Activated naive CD8-positive, alpha-beta T cell treated with anti-CD3 and anti-CD28 coated beads, Interleukin-2, amount 50 U/mL, for 16 hours (primary cell): Measurements from ENCODE around the gene PLPPR3.
"Not testable (repeated sequence)": the region's sequence is repeated elsewhere in the genome, so short reads cannot be mapped to it uniquely, and the experiment has no call there.

ENCODE experiments used
- DNase-seq: peaks from one replicate; pipeline ENCODE4 v3.0.0-alpha.2; 2020; ENCODE audit warnings: low read depth, low spot score

The PLPPR3 gene

DNA sequence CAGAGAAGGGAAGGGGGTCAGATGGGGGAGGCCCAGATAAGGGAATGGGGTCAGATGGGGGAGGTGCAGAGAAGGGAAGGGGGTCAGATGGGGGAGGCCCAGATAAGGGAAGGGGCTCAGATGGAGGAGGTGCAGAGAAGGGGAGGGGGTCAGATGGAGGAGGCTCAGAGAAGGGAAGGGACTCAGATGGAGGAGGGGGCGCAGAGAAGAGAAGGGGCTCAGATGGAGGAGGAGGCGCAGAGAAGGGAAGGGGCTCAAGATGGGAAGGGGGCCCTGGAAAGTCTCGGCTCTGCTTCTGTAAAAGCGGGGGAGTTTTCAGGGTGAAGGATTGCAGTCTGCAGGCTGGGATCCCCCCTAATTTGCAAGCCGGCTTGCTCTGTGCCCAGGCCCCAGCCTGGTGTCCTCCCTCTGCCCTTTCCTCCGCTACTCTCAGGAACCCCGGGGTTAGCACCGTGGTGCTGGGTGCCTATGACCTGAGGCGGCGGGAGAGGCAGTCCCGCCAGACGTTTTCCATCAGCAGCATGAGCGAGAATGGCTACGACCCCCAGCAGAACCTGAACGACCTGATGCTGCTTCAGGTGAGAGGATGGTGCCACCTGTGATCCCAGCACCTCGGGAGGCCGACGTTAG, 7.5 kb upstream of the PLPPR3 start:
- DNase-seq: no peak

DNA sequence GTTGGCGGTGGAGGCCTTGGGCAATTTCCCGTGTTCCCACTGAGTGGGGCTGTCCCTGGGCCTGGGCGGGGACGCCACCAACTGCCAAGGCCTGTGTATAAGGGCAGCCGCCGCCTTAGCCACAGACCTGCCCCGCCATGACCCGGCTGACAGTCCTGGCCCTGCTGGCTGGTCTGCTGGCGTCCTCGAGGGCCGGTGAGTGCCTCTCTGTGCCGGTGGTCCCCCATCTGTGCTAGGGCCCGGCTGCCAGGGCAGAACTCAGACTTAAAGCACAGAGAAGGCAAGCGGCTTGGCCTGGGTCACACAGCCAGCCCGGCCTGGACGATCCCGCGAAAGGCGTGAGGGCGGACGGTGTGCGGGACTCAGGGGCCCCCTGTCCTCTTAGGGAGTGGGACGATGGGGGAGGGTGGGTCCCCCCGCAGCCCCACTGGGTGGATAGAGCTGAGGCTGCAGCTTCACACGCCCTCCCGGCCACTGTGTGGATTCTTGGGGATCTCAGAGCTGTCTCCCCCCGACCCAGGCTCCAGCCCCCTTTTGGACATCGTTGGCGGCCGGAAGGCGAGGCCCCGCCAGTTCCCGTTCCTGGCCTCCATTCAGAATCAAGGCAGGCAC, 6.1 kb upstream of the PLPPR3 start, which contains the start of gene AZU1:
TSS of gene AZU1 (plus strand) at position 128 of the 612 bp plus-strand sequence. CDS start at position 138, 10 bp downstream.
- DNase-seq: no peak

DNA sequence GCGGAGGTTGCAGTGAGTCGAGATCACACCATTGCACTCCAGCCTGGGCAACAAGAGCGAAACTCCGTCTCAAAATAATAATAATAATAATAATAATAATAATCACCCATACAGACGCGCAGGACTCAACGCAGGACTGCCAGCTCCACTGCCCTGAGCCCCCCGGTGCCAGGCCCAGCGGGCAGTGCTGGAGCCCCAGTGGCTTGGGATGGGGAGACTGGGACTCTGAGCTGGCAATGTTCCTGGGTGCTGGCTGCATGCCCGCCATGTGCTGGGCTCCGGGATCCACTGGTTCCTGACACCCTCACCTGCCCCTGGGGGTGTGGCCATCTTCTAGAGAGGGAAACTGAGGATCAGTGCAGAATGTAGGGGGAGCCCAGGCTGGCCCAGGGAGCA, 5.6 kb upstream of the PLPPR3 start:
- DNase-seq: no peak

DNA sequence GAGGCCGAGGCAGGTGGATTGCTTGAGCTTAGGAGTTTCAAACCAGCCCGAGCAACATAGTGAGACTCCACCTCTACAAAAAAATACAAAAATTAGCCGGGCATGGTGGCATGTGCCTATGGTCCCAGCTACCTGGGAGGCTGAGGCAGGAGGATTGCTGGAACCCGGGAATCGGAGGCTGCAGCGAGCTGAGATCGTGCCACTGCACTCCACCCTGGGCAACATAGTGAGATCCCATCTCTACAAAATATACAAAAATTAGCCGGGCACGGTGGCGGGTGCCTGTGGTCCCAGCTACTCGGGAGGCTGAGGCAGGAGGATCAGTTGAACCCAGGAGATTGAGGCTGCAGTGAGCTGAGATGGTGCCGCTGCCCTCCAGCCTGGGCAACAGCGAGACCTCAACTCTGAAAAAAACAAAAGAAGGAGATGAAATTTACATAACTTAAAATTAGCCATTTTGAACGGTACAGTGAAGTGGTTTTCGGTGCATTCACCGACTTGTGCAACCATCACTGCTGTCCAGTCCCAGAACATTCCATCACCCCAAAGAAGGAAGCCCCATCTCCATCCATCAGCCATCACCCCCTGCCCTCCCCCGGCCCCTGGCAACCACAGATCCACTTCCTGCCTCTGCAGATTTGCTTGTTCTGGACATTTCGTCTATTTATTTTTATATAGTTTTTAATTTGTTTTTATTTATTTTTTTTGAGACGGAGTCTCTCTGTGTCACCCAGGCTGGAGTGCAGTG, 4.3 kb upstream of the PLPPR3 start:
- no peak for DNase-seq

DNA sequence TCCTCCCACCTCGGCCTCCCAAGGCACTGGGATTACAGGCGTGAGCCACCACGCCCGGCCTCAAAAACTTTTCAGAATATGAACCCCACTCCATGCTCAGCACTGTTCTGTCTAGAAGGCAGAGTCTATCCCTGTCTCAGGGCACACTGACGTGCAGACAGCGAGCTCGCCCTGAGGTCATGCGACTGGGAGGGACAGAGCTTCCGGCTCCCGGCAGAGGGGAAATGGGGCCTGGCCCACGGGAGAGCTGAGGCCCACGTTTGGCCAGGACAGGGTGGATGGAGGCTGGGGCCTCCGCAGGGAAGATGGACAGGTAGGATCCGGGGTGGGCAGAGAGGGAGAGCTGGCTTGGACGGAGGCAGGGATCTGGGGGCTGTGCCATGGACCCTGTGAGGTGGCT, 3.1 kb upstream of the PLPPR3 start:
- no peak for DNase-seq

DNA sequence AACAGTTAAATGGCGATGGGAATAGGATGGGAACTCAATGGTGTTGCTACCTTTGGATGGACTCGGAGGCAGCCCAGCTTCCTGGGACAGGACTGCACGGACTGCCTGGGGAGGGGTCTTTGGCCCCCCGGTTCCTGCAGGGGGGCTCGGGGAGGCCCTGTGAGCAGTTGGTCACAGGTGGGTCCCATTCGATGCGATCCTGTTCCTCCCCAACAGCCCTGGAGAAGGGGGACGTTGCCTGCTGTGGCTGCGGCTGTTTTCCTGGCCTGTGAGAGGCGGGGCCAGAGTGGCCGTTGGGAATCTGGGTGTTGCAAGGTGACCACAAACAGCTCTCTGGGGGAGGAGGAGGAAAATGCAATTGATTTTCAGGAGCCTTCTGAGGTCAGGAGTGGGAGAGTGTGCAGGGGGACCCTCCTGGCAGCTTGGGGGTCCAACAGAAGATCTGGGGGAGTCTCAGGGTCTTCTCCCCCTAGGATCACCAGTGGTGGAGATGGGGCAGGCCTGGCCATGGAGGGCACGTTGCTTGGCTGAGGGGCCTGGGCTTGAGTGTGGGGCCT, 1.9 kb upstream of the PLPPR3 start:
- no peak for DNase-seq

DNA sequence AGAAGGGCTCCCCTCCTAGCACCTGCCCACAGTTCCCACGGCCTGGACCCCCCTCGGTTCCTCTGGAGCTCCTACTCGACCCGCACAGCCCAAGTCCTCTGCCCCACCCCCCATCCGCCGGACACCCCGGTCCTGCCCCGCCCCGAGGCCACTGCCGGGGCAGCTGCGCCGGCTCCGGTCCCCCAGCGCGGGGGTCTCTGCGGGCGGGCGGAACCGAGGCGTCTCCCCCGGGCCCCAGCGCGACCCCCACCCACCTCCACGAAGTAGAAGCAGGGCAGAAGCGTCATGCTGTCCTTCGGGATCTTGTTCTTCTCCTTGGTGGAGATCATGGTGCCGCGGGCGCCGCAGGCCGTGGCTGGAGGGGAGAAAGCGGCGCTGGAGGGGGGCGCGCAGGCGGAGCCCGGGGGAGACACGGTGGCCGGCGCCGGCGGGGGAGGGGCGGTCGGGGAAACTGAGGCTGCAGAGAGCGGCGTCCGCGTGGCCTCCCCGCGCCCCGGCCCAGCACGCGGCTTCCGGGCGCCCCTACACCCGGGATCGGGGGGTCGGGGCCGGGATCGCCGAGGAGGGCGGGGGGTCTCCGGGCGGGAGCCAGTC, 427 bp downstream of the PLPPR3 start:
- DNase-seq: no peak

DNA sequence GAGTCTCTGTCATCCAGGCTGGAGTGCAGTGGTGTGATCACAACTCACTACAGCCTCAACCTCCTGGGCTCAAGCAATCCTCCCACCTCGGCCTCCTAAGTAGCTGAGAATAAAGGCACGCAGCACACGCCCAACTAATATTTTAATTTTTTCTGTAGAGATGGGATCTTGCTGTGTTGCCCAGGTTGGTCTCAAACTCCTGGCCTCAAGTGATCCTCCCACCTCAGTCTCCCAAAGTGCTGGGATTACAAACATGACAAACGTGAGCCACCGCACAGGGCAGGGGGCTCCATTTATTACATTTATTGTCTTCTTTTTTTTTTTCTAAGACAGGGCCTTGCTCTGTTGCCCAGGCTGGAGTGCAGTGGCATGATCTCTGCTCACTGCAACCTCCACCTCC, 1.5 kb downstream of the PLPPR3 start:
- DNase-seq: not testable (repeated sequence)

DNA sequence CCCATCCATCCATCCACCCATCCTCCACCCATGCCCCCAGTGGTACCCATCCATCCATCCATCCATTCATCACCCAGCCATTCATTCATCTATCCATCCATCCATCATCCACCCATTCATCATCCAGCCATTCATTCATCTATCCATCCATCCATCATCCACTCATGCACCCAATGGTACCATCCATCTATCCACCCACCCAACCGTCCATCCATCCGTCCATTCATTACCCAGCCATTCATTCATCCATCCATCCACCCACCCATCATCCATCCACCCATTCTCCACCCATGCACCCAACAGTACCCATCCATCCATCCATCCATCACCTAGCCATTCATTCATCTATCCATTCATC, 5.3 kb downstream of the PLPPR3 start:
- DNase-seq: no peak

DNA sequence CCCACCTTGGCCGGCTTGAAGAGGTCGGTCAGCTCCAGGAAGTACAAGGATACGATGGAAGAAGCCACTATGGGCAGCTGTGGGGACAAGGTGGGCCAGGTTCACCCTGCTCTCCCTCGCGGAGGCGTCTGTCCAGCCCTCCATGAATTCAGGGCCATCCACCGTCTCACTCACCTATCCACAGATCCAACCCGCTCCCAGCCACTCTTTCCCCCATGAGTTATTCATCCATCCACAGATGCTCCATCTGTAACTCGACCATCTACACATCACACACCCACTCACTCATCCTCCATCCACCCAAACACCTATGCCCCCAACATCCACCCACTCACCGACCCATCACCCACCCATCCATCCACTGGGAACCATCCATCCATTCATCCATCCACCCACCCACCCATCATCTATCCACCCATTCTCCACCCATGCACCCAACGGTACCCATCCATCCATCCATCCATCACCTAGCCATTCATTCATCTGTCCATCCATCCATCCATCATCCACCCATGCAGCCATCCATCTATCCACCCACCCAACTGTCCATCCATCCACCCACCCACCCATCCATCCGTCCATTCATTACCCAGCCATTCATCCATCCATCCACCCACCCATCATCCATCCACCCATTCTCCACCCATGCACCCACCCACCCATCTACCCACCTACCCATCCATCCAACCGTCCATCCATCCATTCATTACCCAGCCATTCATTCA, 5.8 kb downstream of the PLPPR3 start:
- DNase-seq: no peak

DNA sequence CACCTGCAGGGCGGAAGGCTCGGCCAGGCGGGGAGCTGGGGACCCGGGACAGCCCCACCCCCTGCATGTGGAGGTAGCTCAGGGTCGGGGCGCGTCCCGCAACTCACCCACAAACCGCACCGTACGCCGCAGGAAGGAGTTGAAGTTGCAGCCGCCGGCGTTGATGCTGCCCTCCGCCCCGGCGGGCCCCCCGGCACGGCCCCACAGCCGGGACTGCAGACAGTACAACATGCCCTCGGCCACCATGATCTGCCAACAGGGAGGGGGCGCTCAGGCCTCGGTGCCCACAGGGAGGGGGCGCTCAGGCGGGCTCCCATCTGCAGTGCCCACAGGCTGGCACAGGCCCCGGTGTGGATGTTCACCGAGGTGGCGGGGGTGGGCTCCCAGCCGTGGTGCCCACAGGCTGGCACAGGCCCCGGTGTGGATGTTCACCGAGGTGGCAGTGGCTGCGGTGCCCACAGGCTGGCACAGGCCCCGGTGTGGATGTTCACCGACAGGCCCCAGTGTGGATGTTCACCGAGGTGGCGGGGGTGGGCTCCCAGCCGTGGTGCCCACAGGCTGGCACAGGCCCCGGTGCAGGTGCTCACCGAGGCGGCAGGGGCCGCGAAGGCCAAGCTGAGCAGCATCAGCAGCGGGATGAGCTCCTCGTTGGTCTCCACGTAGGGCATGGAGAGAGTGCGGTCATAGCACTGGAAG, 6.5 kb downstream of the PLPPR3 start:
- no peak for DNase-seq

DNA sequence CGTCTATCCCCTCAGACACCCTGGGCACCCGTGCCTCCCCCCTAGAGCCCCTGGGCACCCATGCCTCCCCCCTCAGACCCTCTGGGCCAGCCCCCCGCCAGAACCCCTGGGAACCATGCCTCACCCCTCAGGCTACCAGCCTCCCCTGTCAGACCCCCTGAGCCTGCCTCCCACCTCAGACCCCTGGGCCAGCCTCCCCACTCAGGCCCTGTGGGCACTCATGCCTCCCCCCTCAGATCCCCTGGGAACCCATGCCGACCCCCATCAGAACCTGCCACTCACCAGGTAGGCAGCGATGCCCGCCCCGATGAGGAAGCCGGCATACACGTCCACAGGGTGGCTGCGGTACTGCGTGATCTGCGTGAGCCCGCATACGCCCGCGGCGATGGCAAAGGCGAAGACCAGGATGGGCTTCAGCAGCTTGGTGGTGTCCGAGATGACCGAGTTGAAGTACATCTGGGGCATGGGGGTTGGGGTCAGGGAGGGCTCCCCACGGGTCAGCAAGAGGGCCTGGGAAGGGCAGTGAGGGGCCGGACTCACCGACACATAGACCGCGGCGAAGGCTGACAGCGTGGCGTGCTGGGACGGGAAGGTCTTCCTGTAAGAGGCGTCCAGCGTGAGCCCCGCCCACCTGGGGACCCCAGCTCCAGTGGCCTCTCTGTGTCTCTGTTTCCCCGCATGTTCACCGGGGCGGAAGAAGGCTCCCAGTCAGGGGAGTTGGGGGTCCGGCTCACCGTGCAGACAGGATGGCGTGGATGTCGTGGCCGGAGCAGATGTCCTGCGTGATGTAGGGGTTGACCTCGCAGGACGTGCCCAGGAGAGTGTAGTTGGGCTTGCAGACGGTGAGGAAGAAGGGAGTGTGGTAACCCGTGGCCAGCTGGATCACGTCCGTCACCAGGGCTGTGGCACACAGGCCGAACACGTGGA, 7.3 kb downstream of the PLPPR3 start:
- no peak for DNase-seq

DNA sequence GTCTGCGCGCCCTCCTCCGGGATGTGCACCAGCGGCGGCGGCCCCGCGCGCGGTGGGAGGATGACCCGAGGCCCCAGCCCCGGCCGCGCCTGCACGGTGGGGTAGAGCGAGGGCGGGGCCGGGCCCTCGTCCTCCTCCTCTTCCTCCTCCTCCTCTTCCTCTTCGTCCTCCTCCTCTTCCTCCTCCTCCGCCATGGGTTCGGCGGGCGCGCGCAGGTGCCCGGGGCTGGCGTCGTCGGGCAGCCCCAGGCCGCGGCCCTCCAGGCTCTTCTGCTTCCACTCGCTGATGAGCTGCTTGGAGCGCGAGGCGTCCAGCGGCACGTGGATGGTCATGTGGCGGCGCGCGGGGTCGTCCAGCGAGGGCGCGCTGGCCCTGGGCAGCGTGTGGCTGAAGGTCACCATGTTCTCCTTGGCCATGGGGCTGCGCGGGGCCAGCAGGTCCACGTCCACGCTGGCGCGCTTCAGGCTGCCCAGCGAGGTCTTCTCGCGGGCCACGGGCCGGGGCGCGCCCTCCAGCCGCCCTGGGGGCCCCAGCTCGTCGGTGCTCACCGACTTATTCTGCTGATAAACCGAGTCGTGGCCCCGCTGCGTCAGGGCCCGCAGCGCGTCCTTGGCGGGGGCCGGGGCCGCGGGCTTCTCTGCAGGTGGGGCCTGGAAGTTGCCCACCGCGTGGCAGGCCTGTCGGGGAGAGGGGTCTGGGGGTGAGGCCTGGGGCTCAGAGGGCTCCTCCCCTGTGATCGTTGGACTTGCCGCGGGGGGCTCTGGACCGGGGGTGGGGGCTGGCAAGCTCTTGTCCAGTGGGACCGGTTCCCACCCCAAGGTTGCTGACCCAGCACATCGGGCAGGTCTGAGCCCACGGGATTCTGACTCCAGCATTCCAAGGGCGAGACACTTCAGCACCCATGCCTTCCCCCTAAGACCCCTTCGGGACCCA, 8.3 kb downstream of the PLPPR3 start:
- no peak for DNase-seq

DNA sequence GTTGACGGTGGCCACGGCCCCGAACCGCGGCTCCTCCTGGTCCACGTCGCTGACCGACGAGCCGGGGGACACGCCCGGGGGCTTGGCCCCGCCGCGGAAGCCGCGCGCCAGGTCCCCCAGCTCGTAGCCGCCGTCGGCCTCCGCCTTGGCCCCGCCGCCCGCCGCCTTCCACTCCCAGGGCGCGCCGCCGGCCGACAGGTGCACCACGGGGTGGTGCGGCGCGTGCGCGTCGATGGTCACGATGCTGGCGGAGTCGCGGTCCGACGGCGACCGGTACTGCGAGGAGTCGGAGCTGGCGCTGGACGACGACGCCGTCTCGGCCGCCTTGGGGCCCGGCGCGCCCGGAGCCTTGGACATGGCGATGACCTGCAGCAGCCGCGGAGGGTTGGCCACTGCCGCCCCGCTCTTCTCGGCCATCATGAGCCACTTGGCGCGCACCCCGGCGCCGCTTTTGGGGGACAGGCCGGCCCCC, 9.0 kb downstream of the PLPPR3 start:
- no peak for DNase-seq

DNA sequence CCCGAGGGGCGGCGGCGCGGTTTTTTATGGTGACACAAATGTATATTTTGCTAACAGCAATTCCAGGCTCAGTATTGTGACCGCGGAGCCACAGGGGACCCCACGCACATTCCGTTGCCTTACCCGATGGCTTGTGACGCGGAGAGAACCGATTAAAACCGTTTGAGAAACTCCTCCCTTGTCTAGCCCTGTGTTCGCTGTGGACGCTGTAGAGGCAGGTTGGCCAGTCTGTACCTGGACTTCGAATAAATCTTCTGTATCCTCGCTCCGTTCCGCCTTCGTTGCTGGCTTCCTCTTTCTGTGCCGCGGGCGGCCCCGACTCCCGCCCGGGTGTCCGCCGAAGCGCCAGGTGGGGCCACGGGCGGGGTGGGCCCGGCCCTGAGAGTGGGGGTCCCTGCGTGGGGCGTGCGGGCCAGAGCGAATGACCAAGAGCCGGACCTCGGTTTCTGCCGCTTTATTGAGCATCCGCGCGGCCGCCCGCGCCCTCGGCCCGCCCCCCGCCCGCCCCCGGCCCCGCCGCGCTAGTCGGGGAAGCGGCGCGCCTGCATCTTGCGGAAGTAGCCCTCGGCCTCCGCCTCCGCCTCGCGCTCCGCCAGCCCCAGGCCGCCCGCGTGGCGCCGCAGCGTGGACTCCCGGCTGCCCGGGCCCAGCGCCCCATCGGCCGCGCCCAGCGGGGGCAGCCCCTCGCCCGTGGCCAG, 9.6 kb downstream of the PLPPR3 start:
- DNase-seq: no peak

DNA sequence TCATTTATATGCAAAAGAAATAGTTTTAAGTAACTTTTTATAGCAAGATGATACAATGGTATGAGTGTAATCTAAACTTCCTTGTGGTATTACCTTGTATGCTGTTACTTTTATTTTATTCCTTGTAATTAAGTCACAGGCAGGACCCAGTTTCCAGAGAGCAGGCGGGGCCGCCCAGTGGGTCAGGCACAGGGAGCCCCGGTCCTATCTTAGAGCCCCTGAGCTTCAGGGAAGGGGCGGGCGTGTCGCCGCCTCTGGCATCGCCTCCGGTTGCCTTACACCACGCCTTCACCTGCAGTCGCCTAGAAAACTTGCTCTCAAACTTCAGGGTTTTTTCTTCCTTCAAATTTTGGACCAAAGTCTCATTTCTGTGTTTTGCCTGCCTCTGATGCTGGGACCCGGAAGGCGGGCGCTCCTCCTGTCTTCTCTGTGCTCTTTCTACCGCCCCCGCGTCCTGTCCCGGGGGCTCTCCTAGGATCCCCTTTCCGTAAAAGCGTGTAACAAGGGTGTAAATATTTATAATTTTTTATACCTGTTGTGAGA, 10.2 kb downstream of the PLPPR3 start:
- no peak for DNase-seq

DNA sequence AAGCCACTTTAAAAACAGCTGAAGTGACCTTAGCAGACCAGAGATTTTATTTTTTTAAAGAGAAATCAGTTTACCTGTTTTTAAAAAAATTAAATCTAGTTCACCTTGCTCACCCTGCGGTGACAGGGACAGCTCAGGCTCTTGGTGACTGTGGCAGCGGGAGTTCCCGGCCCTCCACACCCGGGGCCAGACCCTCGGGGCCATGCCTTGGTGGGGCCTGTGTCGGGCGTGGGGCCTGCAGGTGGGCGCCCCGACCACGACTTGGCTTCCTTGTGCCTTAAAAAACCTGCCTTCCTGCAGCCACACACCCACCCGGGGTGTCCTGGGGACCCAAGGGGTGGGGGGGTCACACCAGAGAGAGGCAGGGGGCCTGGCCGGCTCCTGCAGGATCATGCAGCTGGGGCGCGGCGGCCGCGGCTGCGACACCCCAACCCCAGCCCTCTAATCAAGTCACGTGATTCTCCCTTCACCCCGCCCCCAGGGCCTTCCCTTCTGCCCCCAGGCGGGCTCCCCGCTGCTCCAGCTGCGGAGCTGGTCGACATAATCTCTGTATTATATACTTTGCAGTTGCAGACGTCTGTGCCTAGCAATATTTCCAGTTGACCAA, 10.8 kb downstream of the PLPPR3 start:
- no peak for DNase-seq
